Prostate gland (tissue), 2 donors: ENCODE data around the gene PKMYT1. TPM values are rescaled to one million over a fixed set of nuclear protein-coding genes. Genes with fewer than 3 reads are reported as not detected.
"Not testable (repeated sequence)": the region's sequence is repeated elsewhere in the genome, so short reads cannot be mapped to it uniquely, and the experiment has no call there.

Experiments
- DNase-seq: peaks from one replicate; pipeline ENCODE4 v3.0.0-alpha.2; 2019; ENCODE audit warnings: low spot score
- H3K27ac ChIP-seq, 2 donors: fragments of 200-600 bp; sonication (generic); 2 replicates each; pipeline ENCODE4 v1.5.1; 2017 to 2019
- H3K27me3 ChIP-seq: fragments of 200-600 bp; sonication (generic); replicated peaks from 2 replicates; pipeline ENCODE4 v1.5.1; 2019; ENCODE audit not compliant: insufficient read depth
- H3K36me3 ChIP-seq, 2 donors: fragments of 200-600 bp; sonication (generic); 1 replicate in 1 of 2; 2 replicates in 1 of 2; pipeline versions ENCODE4 v1.5.1 to v1.8.1; 2017 to 2019
- H3K4me1 ChIP-seq: fragments of 200-600 bp; sonication (generic); replicated peaks from 2 replicates; pipeline ENCODE4 v1.5.1; 2019
- H3K4me3 ChIP-seq, 2 donors: fragments of 200-600 bp; sonication (generic); 2 replicates each; pipeline ENCODE4 v1.5.1; 2017 to 2019
- H3K9me3 ChIP-seq: fragments of 200-600 bp; sonication (generic); 2 replicates; pipeline ENCODE4 v1.5.1; 2017
- POLR2A ChIP-seq: fragments of 450-650 bp; IDR thresholded peaks from one replicate; pipeline ENCODE4 v1.6.1; 2016; ENCODE audit warnings: antibody characterized with exemption, mild to moderate bottlenecking
- POLR2AphosphoS5 ChIP-seq: sonication (generic); formaldehyde crosslinking; IDR thresholded peaks from one replicate; pipeline ENCODE4 v1.6.1; 2017; ENCODE audit warnings: antibody characterized with exemption
- WGBS: methylation state at CpG from one replicate; pipeline ENCODE4 v1.1.5; 2018; 5-methylcytosine and 5-hydroxymethylcytosine counted together
- intact Hi-C: fragments of 100-400 bp; cut with DNase I; formaldehyde crosslinking; loops from one replicate; pipeline ENCODE4 v1.14.2; 2022
- total RNA-seq, 2 donors: library from RNA; depleted of rRNA; stranded (reverse); fragments of >200 nt; gene quantifications; one replicate each; pipeline ENCODE4 v1.1.0, GENCODE V29; 2016
- TF ChIP-seq, protein P1 (sequence below), 4 experiments: fragments of 200-600 bp in 2 of 4; fragments of 450-650 bp in 2 of 4; sonication (generic) in 2 of 4; IDR thresholded peaks; 1 replicate in 3 of 4; 2 replicates in 1 of 4; pipeline ENCODE4 v1.5.1; 2016 to 2019; ENCODE audit warnings: antibody characterized with exemption in 4 of 4, mild to moderate bottlenecking in 2 of 4, moderate library complexity in 2 of 4

Gene PKMYT1
- total RNA-seq, 2 donors from 2014 or later, result 4.1 to 25.5 TPM

GRCh38 chr16:2946649-2947048 lies 33.6 kb downstream of the PKMYT1 start:
- H3K27me3 ChIP-seq, result no peaks in the 10 kb centered on the region
- intact Hi-C loops, result no loop called here
- WGBS, result 99% methylated on average over 4 of the region's 4 CpGs
- H3K27ac ChIP-seq, result no peak overlapping the region
- no peak overlapping the region for H3K4me3 ChIP-seq
- H3K36me3 ChIP-seq, result peaks cover 0 to 3% of the 10 kb centered on the region in 2 donors
- no peaks in the 10 kb centered on the region for H3K4me1 ChIP-seq
- TF ChIP-seq, protein P1, sequence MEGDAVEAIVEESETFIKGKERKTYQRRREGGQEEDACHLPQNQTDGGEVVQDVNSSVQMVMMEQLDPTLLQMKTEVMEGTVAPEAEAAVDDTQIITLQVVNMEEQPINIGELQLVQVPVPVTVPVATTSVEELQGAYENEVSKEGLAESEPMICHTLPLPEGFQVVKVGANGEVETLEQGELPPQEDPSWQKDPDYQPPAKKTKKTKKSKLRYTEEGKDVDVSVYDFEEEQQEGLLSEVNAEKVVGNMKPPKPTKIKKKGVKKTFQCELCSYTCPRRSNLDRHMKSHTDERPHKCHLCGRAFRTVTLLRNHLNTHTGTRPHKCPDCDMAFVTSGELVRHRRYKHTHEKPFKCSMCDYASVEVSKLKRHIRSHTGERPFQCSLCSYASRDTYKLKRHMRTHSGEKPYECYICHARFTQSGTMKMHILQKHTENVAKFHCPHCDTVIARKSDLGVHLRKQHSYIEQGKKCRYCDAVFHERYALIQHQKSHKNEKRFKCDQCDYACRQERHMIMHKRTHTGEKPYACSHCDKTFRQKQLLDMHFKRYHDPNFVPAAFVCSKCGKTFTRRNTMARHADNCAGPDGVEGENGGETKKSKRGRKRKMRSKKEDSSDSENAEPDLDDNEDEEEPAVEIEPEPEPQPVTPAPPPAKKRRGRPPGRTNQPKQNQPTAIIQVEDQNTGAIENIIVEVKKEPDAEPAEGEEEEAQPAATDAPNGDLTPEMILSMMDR (IDR thresholded peaks at IDR 0.05), result no peak
- no peak for TF ChIP-seq POLR2AphosphoS5
- no peak for TF ChIP-seq POLR2A
- no peak for DNase-seq
- H3K9me3 ChIP-seq, result no peaks in the 10 kb centered on the region

GRCh38 chr16:2943716-2944115 lies 36.5 kb downstream of the PKMYT1 start:
- H3K27me3 ChIP-seq, H3K4me3 ChIP-seq, H3K9me3 ChIP-seq, intact Hi-C loops, H3K27ac ChIP-seq, H3K36me3 ChIP-seq, DNase-seq, H3K4me1 ChIP-seq: not testable (repeated sequence)
- WGBS, result 93% methylated on average over 12 of the region's 12 CpGs

GRCh38 chr16:2942045-2942444 lies 38.2 kb downstream of the PKMYT1 start:
- Histone ChIP-seq H3K4me3 (no peak overlapping the region), H3K36me3 (peaks cover 13 to 16% of the 10 kb centered on the region in 2 donors), H3K9me3 (no peaks in the 10 kb centered on the region), H3K4me1 (no peaks in the 10 kb centered on the region), H3K27ac (no peak overlapping the region), H3K27me3 (no peaks in the 10 kb centered on the region)
- TF ChIP-seq POLR2A (no peak), POLR2AphosphoS5 (no peak)
- TF ChIP-seq, protein P1 (IDR thresholded peaks at IDR 0.05), result no peak
- DNase-seq, result no peak
- WGBS, result 88% methylated on average over 4 of the region's 4 CpGs
- intact Hi-C loops, result no loop called here

GRCh38 chr16:2939968-2940367 lies 40.3 kb downstream of the PKMYT1 start:
- no peaks in the 10 kb centered on the region for H3K27me3 ChIP-seq
- H3K9me3 ChIP-seq, result no peaks in the 10 kb centered on the region
- H3K4me1 ChIP-seq, result no peaks in the 10 kb centered on the region
- H3K27ac ChIP-seq, result no peak overlapping the region
- intact Hi-C loops, result no loop called here
- TF ChIP-seq POLR2A (no peak), POLR2AphosphoS5 (no peak)
- TF ChIP-seq, protein P1 (IDR thresholded peaks at IDR 0.05), result no peak
- H3K36me3 ChIP-seq, result peaks cover 16 to 19% of the 10 kb centered on the region in 2 donors
- 52% methylated on average over 2 of the region's 2 CpGs for WGBS
- H3K4me3 ChIP-seq, result no peak overlapping the region
- no peak for DNase-seq

- DNase-seq, result no peak
- Histone ChIP-seq H3K27ac (no peak overlapping the region), H3K27me3 (no peaks in the 10 kb centered on the region), H3K36me3 (peaks cover 13 to 19% of the 10 kb centered on the region in 2 donors), H3K9me3 (no peaks in the 10 kb centered on the region), H3K4me1 (no peaks in the 10 kb centered on the region), H3K4me3 (no peak overlapping the region)
- WGBS, result 93% methylated on average over 9 of the region's 12 CpGs
- intact Hi-C loops, result no loop called here
- TF ChIP-seq POLR2A, result no peak
- TF ChIP-seq, protein P1 (IDR thresholded peaks at IDR 0.05), result no peak
- no peak for TF ChIP-seq POLR2AphosphoS5
Measured at GRCh38 chr16:2938206-2938605, 42.0 kb downstream of the PKMYT1 start.
